Cardiac fibroblast (primary cell): Measurements from ENCODE around the gene P2RY14.

Experiments used
- DNase-seq, 2 donors: peaks; one replicate each; pipeline versions ENCODE4 v3.0.0 to v3.0.0-alpha.2; 2010; ENCODE audit warnings: low read depth in 2 of 2
- H3K4me3 ChIP-seq, 2 donors: replicated peaks in 1 of 2; 1 replicate in 1 of 2; 2 replicates in 1 of 2; pipeline ENCODE4 v1.5.1; 2011; ENCODE audit warnings: low read depth in 2 of 2, low read length in 2 of 2, mild to moderate bottlenecking in 2 of 2, moderate library complexity in 1 of 2
- TF ChIP-seq, protein P1 (sequence below): IDR thresholded peaks from one replicate; pipeline ENCODE4 v1.5.1; 2011; ENCODE audit warnings: low read depth, mild to moderate bottlenecking, low read length, inconsistent platforms

P2RY14 gene

DNA sequence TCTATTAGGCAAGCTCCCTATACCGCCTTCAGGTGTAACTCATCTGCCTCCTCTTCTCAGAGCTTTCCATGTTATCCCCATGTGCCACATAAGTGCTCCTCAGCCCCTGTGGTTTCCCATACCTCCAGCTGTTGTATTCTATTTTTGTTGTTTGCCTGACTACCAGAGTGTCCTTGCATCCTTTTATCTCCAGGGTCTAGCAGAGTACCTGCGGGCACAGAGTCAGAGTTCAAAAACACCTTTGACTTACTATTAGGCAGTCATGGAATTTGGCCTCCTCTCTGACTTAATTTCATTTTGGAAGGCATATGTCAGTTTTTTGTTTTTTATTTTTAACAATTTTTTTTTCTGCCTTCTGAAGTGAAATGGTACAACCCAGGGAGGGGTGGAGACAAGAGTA is 31.2 kb upstream of the P2RY14 start:
- TF ChIP-seq, protein P1, sequence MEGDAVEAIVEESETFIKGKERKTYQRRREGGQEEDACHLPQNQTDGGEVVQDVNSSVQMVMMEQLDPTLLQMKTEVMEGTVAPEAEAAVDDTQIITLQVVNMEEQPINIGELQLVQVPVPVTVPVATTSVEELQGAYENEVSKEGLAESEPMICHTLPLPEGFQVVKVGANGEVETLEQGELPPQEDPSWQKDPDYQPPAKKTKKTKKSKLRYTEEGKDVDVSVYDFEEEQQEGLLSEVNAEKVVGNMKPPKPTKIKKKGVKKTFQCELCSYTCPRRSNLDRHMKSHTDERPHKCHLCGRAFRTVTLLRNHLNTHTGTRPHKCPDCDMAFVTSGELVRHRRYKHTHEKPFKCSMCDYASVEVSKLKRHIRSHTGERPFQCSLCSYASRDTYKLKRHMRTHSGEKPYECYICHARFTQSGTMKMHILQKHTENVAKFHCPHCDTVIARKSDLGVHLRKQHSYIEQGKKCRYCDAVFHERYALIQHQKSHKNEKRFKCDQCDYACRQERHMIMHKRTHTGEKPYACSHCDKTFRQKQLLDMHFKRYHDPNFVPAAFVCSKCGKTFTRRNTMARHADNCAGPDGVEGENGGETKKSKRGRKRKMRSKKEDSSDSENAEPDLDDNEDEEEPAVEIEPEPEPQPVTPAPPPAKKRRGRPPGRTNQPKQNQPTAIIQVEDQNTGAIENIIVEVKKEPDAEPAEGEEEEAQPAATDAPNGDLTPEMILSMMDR, result no peak
- no peak overlapping the region for H3K4me3 ChIP-seq
- DNase-seq, result no peak

DNA sequence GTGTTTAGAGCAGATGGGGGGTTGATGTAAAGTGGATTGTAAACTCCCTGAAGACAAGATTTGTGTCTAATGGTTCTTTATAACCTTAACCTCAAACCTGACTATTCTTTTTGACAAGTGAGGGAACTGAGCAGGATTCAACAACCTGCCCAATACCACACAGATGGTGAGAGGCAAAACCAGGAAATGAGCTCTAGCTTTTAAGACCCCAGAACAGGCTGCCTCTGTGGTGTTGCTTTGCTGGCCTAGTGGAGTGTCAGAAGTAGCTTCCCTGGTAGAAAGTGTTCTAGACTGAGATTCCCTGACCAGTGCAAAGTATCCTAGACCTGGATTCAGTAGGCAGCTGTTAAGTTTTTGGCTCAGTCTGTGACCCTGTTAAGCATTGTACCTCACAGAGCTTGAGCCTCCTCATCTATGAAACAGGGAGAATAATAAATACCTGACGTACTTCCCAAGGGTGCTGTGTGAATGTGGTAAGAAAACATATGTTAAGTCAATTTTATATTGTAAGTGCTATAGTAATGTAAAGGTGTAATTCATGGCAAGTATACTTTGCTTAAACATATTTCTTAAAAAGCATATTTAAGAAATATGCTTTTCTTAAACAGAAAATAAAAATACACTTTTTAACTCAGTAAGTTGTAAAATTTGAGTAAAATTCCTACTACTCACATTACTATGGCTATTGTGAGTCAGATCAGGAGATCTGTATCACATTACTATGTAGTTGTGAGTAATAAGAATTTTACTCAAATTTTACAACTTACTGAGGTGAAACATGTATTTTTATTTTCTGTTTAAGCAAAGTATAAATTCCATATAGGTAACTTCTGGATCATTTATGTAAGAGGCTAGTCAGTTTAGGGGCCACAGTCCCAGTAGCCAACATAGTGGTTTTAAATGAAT is 29.5 kb upstream of the P2RY14 start:
- TF ChIP-seq, protein P1, result no peak
- DNase-seq, result no peak
- no peak overlapping the region for H3K4me3 ChIP-seq

DNA sequence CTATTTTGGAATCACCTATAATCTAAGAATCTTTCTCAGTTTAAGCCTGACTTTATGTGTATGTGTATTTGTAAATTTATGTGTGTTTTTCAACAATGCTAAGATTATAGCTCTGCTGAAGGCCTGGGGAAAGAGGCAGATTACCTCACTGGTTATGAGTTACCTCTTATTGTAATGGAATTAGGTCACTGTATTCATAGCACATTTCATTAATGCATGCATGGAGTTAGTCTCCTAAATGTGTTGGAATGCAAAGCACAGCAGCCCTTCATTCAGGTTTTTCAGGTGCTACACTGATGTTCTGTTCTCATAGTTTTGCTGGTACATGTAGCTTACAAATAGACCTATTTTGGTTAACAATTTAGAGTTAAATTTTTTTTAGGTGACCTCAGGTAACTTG is 28.8 kb upstream of the P2RY14 start:
- no peak overlapping the region for H3K4me3 ChIP-seq
- no peak for DNase-seq
- TF ChIP-seq, protein P1, result no peak

DNA sequence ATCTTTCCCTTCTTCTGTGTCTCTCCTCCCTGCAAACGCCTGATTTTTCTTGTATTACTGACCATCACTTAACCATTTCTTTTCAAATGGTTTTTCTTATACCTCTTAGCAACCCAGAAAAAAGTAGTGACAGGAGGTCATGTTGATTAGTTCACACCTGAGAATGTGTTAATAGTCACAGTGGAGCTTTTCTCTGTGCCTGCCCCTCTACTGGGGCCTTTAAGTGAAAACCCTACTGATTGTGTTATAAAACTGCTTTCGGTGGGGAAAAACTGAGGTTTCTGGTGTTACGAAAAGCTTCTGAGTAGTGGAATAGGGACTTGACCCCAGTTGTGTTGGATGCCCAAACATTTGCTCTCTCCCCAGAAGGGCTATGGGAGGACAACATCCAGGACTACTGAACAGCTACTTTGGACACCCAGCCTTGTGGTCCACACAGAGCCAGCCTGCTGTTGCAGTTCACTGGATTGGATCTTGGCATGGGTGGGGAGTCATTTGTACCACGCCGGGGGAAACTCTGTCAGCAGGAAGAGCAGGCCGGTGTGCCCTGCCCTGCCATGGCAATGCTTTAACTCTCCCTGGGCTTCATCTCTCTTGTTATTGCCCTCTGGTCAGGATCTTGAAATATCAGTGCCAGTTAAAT is 27.9 kb upstream of the P2RY14 start:
- TF ChIP-seq, protein P1, result no peak
- no peak overlapping the region for H3K4me3 ChIP-seq
- no peak for DNase-seq

DNA sequence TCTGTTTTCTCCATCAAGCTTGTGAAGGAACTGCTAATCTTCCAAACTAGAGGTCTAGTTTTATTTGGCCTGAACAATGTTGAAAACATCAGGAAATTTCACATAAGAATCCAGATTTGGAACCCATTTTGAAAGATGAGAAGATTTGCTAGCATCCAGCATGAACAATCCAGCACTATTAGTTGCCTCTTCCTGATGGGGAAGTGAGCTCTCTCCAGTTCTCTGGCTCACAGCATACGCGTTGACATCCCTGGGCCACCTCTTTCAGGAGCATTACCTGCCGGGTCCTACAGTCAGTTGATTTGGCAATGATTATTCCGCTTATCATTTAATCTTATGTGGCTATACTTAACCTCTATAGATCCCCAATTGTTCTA is 27.4 kb upstream of the P2RY14 start:
- no peak overlapping the region for H3K4me3 ChIP-seq
- TF ChIP-seq, protein P1, result no peak

DNA sequence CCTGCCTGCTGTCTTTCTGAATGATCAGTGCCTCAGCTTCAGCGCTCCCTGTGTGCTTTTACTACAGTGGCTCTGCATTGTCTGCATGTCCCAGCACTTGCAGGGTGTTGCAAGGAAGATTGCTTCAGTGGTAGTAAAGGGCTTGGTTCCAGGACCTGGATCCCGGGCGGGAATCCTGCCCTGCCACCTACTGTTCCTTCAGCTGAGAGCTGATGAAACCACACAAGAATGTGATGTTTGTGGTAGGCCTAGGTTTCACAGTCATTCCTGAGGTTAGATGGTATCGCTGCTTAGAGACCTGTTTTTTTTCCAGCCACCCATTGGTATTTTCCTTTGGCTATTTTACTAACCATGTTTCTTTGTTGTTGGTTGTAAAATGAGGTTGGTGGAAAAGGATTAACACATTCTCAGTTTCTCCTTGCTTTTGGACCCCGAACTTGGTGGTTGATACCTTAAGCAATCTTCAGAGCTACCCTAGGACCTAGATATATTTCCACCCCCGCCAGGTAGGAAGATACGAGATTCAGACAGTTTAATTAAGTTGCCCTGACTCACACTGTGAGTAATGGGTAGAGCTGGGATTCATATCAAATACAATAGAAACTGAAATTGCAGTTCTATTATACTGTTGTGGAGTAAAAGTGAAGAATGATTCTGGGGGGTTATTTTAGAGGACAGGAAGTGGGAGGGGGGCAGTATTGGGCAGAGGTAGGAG is 26.9 kb upstream of the P2RY14 start:
- no peak overlapping the region for H3K4me3 ChIP-seq
- peak; percentile 96 to 97 for DNase-seq
- TF ChIP-seq, protein P1, result no peak

More for the DNA sequence above, 27.4 kb upstream of the P2RY14 start:
- peak in 1 of 2 donors; percentile 35 for DNase-seq
